K562 (cell line): ENCODE data around the gene TRIP6. TPM values are rescaled to one million over a fixed set of nuclear protein-coding genes. Genes with fewer than 3 reads are reported as not detected.

Experiments
- KAT2B ChIP-seq: IDR thresholded peaks from one replicate; pipeline ENCODE4 v1.6.1; 2012; ENCODE audit warnings: low read depth, mild to moderate bottlenecking, control low read depth, inconsistent platforms, low read length, moderate library complexity
- NCOA1 ChIP-seq: fragments of 450-650 bp; IDR thresholded peaks from 2 replicates; pipeline ENCODE4 v1.6.1; 2016; ENCODE audit warnings: low read depth
- NR3C1 ChIP-seq: sonication (generic); formaldehyde crosslinking; IDR thresholded peaks from 2 replicates; pipeline ENCODE4 v1.8.1; 2022; ENCODE audit warnings: missing genetic modification reagents
- RBFOX2 ChIP-seq: fragments of 200-400 bp; formaldehyde crosslinking; IDR thresholded peaks from 2 replicates; pipeline ENCODE4 v1.6.1; 2017; ENCODE audit warnings: low read depth, mild to moderate bottlenecking, low read length, moderate library complexity
- RHOXF2B ChIP-seq: fragments of 250-450 bp; sonication (Bioruptor Pico); conservative IDR thresholded peaks from 2 replicates; pipeline ENCODE4 v1.5.1; 2021
- SREBF2 ChIP-seq: sonication (generic); formaldehyde crosslinking; IDR thresholded peaks from 2 replicates; pipeline ENCODE4 v1.4.0; 2020; ENCODE audit warnings: mild to moderate bottlenecking, missing genetic modification reagents
- ZNF239 ChIP-seq: fragments of 250-450 bp; sonication (Bioruptor Pico); IDR thresholded peaks from 2 replicates; pipeline ENCODE4 v1.4.0; 2020; ENCODE audit warnings: mild to moderate bottlenecking
- polyA plus RNA-seq, 8 experiments: library from polyadenylated mRNA; depleted of rRNA in 4 of 8; stranded (reverse) in 5 of 8; unstranded in 3 of 8; fragments of >200 nt; fragmentation: Nextera tagmentation in 2 of 8; fragmentation: Illumina TruSeq in 1 of 8; extraction: Ambion mirVana in 2 of 8; extraction: Trizol in 1 of 8; gene quantifications; 2 replicates each; pipeline versions ENCODE4 v1.2.1 to v1.2.3, GENCODE V29; 2011 to 2014; ENCODE audit warnings: inconsistent platforms in 1 of 8, missing spikeins in 1 of 8
- total RNA-seq, 7 experiments: library from RNA; depleted of rRNA in 6 of 7; stranded (reverse); fragments of >200 nt in 6 of 7; fragmentation: Illumina TruSeq in 2 of 7; extraction: Trizol in 2 of 7; gene quantifications; 2 replicates each; pipeline versions ENCODE4 v1.2.1 to v1.2.3, GENCODE V29; 2011 to 2021; ENCODE audit warnings: low replicate concordance in 1 of 7
- TF ChIP-seq, protein P1 (sequence below): fragments of 250-450 bp; sonication (Bioruptor Pico); IDR thresholded peaks from 2 replicates; pipeline ENCODE4 v1.9.0; 2021; ENCODE audit warnings: mild to moderate bottlenecking, inconsistent platforms
- TF ChIP-seq, protein P2 (sequence below): fragments of 200-600 bp; sonication (generic); IDR thresholded peaks from one replicate; pipeline ENCODE4 v1.6.1; 2012; ENCODE audit warnings: mild to moderate bottlenecking, low read depth, low read length, inconsistent platforms
- TF ChIP-seq, protein P3 (sequence below): sonication (generic); formaldehyde crosslinking; IDR thresholded peaks from 2 replicates; pipeline ENCODE4 v1.8.1; 2023; ENCODE audit warnings: mild to moderate bottlenecking, missing genetic modification reagents, moderate library complexity
- TF ChIP-seq, protein P4 (sequence below): fragments of 250-450 bp; sonication (Bioruptor Pico); IDR thresholded peaks from 2 replicates; pipeline ENCODE4 v1.8.0; 2021; ENCODE audit warnings: moderate library complexity, mild to moderate bottlenecking, inconsistent platforms

TRIP6 gene
- total and polyA plus RNA-seq, 9 of the 15 experiments (the other 6 are each of a cell fraction or from before 2014, with no cell fraction given), result 5.9 to 141 (median 54.0) TPM

DNA sequence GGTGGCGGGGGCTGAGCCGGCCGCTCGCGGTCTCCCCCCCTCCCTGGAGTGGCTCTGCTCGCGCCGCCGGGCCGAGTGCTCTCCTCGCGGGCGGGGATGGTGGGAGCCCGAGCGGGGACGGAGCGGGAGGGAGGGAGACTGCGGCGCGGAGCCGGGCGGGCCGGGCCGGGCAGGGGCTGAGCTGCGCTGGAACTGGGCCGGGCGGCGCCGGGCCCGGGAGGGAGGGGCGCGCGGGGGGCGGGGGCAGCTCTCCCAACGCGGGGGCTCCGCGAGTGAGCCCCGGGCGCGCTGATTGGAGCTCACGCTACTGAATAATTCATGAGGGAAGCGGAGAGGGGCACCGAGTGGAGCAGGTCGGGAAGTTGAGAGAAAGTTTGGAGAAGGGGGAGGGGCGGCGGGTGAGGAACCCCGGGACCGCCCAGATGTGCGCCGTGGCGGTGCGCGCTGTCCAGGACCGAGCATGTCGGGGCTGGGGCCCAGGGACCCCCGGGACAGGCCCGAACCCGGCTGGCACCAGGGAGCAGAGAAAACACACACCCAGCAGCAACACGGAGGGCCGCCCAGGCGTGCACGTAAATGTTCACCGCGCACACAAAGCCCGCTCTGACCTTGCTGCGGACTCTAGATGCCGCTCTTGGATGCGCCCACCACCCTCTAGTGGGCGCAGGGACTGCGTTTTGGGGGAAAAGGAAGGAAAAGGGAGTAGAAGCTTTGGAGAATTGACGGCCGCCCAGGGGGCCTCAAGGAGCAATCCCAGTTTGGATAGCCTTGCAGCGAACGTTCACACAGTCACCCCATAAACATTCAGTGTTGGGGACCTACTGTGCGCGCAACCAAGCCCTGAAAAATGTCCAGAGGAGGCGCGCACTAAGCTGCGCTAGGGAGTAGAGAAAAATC, 39.6 kb upstream of the TRIP6 start, which contains the start of gene EPHB4 (continued):
- TF ChIP-seq, protein P1, sequence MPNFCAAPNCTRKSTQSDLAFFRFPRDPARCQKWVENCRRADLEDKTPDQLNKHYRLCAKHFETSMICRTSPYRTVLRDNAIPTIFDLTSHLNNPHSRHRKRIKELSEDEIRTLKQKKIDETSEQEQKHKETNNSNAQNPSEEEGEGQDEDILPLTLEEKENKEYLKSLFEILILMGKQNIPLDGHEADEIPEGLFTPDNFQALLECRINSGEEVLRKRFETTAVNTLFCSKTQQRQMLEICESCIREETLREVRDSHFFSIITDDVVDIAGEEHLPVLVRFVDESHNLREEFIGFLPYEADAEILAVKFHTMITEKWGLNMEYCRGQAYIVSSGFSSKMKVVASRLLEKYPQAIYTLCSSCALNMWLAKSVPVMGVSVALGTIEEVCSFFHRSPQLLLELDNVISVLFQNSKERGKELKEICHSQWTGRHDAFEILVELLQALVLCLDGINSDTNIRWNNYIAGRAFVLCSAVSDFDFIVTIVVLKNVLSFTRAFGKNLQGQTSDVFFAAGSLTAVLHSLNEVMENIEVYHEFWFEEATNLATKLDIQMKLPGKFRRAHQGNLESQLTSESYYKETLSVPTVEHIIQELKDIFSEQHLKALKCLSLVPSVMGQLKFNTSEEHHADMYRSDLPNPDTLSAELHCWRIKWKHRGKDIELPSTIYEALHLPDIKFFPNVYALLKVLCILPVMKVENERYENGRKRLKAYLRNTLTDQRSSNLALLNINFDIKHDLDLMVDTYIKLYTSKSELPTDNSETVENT (CRISPR knock-in tag), result peak; percentile 55
- no peak for TF ChIP-seq SREBF2
- TF ChIP-seq RBFOX2, result peak; percentile 71
- no peak; the same call in 1 of the 2 replicates for TF ChIP-seq ZNF239
- TF ChIP-seq, protein P2, sequence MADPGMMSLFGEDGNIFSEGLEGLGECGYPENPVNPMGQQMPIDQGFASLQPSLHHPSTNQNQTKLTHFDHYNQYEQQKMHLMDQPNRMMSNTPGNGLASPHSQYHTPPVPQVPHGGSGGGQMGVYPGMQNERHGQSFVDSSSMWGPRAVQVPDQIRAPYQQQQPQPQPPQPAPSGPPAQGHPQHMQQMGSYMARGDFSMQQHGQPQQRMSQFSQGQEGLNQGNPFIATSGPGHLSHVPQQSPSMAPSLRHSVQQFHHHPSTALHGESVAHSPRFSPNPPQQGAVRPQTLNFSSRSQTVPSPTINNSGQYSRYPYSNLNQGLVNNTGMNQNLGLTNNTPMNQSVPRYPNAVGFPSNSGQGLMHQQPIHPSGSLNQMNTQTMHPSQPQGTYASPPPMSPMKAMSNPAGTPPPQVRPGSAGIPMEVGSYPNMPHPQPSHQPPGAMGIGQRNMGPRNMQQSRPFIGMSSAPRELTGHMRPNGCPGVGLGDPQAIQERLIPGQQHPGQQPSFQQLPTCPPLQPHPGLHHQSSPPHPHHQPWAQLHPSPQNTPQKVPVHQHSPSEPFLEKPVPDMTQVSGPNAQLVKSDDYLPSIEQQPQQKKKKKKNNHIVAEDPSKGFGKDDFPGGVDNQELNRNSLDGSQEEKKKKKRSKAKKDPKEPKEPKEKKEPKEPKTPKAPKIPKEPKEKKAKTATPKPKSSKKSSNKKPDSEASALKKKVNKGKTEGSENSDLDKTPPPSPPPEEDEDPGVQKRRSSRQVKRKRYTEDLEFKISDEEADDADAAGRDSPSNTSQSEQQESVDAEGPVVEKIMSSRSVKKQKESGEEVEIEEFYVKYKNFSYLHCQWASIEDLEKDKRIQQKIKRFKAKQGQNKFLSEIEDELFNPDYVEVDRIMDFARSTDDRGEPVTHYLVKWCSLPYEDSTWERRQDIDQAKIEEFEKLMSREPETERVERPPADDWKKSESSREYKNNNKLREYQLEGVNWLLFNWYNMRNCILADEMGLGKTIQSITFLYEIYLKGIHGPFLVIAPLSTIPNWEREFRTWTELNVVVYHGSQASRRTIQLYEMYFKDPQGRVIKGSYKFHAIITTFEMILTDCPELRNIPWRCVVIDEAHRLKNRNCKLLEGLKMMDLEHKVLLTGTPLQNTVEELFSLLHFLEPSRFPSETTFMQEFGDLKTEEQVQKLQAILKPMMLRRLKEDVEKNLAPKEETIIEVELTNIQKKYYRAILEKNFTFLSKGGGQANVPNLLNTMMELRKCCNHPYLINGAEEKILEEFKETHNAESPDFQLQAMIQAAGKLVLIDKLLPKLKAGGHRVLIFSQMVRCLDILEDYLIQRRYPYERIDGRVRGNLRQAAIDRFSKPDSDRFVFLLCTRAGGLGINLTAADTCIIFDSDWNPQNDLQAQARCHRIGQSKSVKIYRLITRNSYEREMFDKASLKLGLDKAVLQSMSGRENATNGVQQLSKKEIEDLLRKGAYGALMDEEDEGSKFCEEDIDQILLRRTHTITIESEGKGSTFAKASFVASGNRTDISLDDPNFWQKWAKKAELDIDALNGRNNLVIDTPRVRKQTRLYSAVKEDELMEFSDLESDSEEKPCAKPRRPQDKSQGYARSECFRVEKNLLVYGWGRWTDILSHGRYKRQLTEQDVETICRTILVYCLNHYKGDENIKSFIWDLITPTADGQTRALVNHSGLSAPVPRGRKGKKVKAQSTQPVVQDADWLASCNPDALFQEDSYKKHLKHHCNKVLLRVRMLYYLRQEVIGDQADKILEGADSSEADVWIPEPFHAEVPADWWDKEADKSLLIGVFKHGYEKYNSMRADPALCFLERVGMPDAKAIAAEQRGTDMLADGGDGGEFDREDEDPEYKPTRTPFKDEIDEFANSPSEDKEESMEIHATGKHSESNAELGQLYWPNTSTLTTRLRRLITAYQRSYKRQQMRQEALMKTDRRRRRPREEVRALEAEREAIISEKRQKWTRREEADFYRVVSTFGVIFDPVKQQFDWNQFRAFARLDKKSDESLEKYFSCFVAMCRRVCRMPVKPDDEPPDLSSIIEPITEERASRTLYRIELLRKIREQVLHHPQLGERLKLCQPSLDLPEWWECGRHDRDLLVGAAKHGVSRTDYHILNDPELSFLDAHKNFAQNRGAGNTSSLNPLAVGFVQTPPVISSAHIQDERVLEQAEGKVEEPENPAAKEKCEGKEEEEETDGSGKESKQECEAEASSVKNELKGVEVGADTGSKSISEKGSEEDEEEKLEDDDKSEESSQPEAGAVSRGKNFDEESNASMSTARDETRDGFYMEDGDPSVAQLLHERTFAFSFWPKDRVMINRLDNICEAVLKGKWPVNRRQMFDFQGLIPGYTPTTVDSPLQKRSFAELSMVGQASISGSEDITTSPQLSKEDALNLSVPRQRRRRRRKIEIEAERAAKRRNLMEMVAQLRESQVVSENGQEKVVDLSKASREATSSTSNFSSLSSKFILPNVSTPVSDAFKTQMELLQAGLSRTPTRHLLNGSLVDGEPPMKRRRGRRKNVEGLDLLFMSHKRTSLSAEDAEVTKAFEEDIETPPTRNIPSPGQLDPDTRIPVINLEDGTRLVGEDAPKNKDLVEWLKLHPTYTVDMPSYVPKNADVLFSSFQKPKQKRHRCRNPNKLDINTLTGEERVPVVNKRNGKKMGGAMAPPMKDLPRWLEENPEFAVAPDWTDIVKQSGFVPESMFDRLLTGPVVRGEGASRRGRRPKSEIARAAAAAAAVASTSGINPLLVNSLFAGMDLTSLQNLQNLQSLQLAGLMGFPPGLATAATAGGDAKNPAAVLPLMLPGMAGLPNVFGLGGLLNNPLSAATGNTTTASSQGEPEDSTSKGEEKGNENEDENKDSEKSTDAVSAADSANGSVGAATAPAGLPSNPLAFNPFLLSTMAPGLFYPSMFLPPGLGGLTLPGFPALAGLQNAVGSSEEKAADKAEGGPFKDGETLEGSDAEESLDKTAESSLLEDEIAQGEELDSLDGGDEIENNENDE, result no peak
- TF ChIP-seq, protein P3, sequence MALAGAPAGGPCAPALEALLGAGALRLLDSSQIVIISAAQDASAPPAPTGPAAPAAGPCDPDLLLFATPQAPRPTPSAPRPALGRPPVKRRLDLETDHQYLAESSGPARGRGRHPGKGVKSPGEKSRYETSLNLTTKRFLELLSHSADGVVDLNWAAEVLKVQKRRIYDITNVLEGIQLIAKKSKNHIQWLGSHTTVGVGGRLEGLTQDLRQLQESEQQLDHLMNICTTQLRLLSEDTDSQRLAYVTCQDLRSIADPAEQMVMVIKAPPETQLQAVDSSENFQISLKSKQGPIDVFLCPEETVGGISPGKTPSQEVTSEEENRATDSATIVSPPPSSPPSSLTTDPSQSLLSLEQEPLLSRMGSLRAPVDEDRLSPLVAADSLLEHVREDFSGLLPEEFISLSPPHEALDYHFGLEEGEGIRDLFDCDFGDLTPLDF (CRISPR knock-in tag), result peak; percentile 69
- peak; percentile 15; the same call in 1 of the 2 replicates for TF ChIP-seq NCOA1
- TF ChIP-seq KAT2B, result no peak
- TF ChIP-seq, protein P4, sequence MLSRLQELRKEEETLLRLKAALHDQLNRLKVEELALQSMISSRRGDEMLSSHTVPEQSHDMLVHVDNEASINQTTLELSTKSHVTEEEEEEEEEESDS (CRISPR knock-in tag), result no peak
- no peak for TF ChIP-seq NR3C1 (CRISPR knock-in tag)
- no peak for TF ChIP-seq RHOXF2B (CRISPR knock-in tag)
